ENCODE measurements around the gene PAX9. TPM values are rescaled to one million over a fixed set of nuclear protein-coding genes. Genes with fewer than 3 reads are reported as not detected.

PAX9 gene
- total and polyA plus RNA-seq, 2 donors (not counting 1 experiment from before 2014, with no cell fraction given): 0.03 TPM; not detected in 1

DNA sequence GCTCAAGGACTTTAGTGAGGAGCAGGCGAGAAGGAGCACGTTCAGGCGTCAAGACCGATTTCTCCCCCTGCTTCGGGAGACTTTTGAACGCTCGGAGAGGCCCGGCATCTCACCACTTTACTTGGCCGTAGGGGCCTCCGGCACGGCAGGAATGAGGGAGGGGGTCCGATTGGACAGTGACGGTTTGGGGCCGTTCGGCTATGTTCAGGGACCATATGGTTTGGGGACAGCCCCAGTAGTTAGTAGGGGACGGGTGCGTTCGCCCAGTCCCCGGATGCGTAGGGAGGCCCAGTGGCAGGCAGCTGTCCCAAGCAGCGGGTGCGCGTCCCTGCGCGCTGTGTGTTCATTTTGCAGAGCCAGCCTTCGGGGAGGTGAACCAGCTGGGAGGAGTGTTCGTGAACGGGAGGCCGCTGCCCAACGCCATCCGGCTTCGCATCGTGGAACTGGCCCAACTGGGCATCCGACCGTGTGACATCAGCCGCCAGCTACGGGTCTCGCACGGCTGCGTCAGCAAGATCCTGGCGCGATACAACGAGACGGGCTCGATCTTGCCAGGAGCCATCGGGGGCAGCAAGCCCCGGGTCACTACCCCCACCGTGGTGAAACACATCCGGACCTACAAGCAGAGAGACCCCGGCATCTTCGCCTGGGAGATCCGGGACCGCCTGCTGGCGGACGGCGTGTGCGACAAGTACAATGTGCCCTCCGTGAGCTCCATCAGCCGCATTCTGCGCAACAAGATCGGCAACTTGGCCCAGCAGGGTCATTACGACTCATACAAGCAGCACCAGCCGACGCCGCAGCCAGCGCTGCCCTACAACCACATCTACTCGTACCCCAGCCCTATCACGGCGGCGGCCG is 1.1 kb downstream of the PAX9 start:
- H3K27ac ChIP-seq (ENCODE audit: insufficient read depth, low read length): no peak overlapping the region
- no peak overlapping the region for H3K9ac ChIP-seq (ENCODE audit: insufficient read depth, low read length)
- H3K79me2 ChIP-seq (ENCODE audit: control insufficient read depth, insufficient read depth, low read length): no peaks in the 10 kb centered on the region
- TF ChIP-seq EZH2 (IDR thresholded peaks at IDR 0.05; ENCODE audit: low read length, missing control alignments): peak; percentile 96
- TF ChIP-seq, protein P1, sequence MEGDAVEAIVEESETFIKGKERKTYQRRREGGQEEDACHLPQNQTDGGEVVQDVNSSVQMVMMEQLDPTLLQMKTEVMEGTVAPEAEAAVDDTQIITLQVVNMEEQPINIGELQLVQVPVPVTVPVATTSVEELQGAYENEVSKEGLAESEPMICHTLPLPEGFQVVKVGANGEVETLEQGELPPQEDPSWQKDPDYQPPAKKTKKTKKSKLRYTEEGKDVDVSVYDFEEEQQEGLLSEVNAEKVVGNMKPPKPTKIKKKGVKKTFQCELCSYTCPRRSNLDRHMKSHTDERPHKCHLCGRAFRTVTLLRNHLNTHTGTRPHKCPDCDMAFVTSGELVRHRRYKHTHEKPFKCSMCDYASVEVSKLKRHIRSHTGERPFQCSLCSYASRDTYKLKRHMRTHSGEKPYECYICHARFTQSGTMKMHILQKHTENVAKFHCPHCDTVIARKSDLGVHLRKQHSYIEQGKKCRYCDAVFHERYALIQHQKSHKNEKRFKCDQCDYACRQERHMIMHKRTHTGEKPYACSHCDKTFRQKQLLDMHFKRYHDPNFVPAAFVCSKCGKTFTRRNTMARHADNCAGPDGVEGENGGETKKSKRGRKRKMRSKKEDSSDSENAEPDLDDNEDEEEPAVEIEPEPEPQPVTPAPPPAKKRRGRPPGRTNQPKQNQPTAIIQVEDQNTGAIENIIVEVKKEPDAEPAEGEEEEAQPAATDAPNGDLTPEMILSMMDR (conservative IDR thresholded peaks at IDR 0.05 in 1 of 2, IDR thresholded peaks at IDR 0.05 in 1 of 2; ENCODE audit: low read depth in 1 of 2, low read length in 2 of 2): no peak
- no peak for DNase-seq (ENCODE audit: low read depth in 2 of 2)
- H3K27me3 ChIP-seq (ENCODE audit: control insufficient read depth, insufficient read depth, low read length): peaks cover 81% of the 10 kb centered on the region
- peak overlapping the region; percentile 32 for H3K4me2 ChIP-seq (ENCODE audit: extremely low read depth, insufficient read depth, low read length)
- no peak overlapping the region for H2AFZ ChIP-seq (ENCODE audit: low read length)
- H3K9me3 ChIP-seq (ENCODE audit: control insufficient read depth, insufficient read depth, low read depth, low read length): no peaks in the 10 kb centered on the region
- H3K4me3 ChIP-seq (replicated peaks in 1 of 4; ENCODE audit: control extremely low read depth in 1 of 4, insufficient read depth in 1 of 4, low read depth in 3 of 4, low read length in 4 of 4): peak overlapping the region in 1 of 4 experiments; percentile 50
- no peaks in the 10 kb centered on the region for H4K20me1 ChIP-seq (ENCODE audit: control insufficient read depth, extremely low read depth, insufficient read depth, low read length)
- H3K36me3 ChIP-seq (ENCODE audit: control insufficient read depth, insufficient read depth, low read length): no peaks in the 10 kb centered on the region
- no peaks in the 10 kb centered on the region for H3K4me1 ChIP-seq (ENCODE audit: control insufficient read depth, extremely low read depth, insufficient read depth, low read length)

GRCh38 chr14:36663404-36664321 is 2.0 kb downstream of the PAX9 start:
- no peaks in the 10 kb centered on the region for H3K4me1 ChIP-seq (ENCODE audit: control insufficient read depth, extremely low read depth, insufficient read depth, low read length)
- no peaks in the 10 kb centered on the region for H3K9me3 ChIP-seq (ENCODE audit: control insufficient read depth, insufficient read depth, low read depth, low read length)
- no peaks in the 10 kb centered on the region for H3K36me3 ChIP-seq (ENCODE audit: control insufficient read depth, insufficient read depth, low read length)
- H3K27me3 ChIP-seq (ENCODE audit: control insufficient read depth, insufficient read depth, low read length): peaks cover 72% of the 10 kb centered on the region
- DNase-seq (ENCODE audit: low read depth in 2 of 2): peak in 1 of 2 donors; percentile 21
- H3K79me2 ChIP-seq (ENCODE audit: control insufficient read depth, insufficient read depth, low read length): no peaks in the 10 kb centered on the region
- H3K4me3 ChIP-seq (replicated peaks in 1 of 4; ENCODE audit: control extremely low read depth in 1 of 4, insufficient read depth in 1 of 4, low read depth in 3 of 4, low read length in 4 of 4): peak overlapping the region in 2 of 4 experiments; percentile 24 to 34
- H3K27ac ChIP-seq (ENCODE audit: insufficient read depth, low read length): no peak overlapping the region
- H3K9ac ChIP-seq (ENCODE audit: insufficient read depth, low read length): no peak overlapping the region
- no peaks in the 10 kb centered on the region for H4K20me1 ChIP-seq (ENCODE audit: control insufficient read depth, extremely low read depth, insufficient read depth, low read length)
- H3K4me2 ChIP-seq (ENCODE audit: extremely low read depth, insufficient read depth, low read length): peak overlapping the region; percentile 32
- TF ChIP-seq, protein P1 (conservative IDR thresholded peaks at IDR 0.05 in 1 of 2, IDR thresholded peaks at IDR 0.05 in 1 of 2; ENCODE audit: low read depth in 1 of 2, low read length in 2 of 2): no peak
- TF ChIP-seq EZH2 (IDR thresholded peaks at IDR 0.05; ENCODE audit: low read length, missing control alignments): no peak
- H2AFZ ChIP-seq (ENCODE audit: low read length): no peak overlapping the region
